ENCODE results near the gene OFD1.

The OFD1 gene

DNA sequence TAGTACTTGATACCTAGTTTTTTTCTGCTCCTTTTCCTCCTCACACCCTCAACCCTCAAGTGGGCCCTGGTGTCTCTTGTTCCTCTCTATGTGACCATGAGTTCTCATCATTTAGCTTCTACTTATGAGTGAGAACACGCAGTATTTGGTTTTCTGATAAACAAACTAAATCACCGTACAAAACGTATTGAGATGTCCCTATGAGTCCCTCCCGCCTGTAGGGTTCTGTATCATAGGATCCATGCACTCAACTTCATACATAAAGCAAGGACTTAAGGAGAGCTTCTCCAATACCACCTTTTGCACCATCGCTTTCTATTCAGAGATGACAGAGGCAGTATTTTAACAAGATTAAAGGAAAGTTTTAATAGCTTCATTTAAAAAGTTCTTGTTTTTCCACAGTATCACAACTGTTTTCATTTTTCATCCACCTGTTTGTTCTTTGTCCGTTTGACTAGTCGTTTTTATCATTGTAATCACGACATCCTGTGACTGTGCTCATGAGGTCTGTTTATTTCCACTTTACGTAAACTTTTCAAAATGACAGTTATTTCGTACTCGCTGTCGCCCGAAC is 46.1 kb upstream of the OFD1 start:
- Histone ChIP-seq H3K9me2 (replicated peaks; ENCODE audit: control insufficient read depth, low read length) (no peaks in the 10 kb centered on the region), H3K27me3 (ENCODE audit: control insufficient read depth, low read length) (no peaks in the 10 kb centered on the region), H3K9me3 (ENCODE audit: control insufficient read depth, insufficient read depth, low read length) (no peaks in the 10 kb centered on the region), H3K4me1 (ENCODE audit: control insufficient read depth, low read length) (peaks cover 66% of the 10 kb centered on the region), H3K4me3 (ENCODE audit: low read length) (peak overlapping the region; percentile 74), H3K4me2 (ENCODE audit: low read length) (peak overlapping the region; percentile 80), H4K20me1 (ENCODE audit: control insufficient read depth, insufficient read depth, low read depth, low read length) (no peaks in the 10 kb centered on the region), H3K27ac (ENCODE audit: low read depth, low read length) (peak overlapping the region; percentile 62), H3F3A (ENCODE audit: control insufficient read depth, insufficient read depth) (no peaks in the 10 kb centered on the region; the same call in 1 of the 2 replicates), H3K36me3 (ENCODE audit: control insufficient read depth, low read length) (peaks cover 10% of the 10 kb centered on the region), H3K79me2 (ENCODE audit: control insufficient read depth, low read length) (peaks cover 49% of the 10 kb centered on the region)
- TF ChIP-seq EZH2phosphoT487 (IDR thresholded peaks at IDR 0.05; ENCODE audit: borderline replicate concordance, low read length) = no peak
- TF ChIP-seq, protein P1, sequence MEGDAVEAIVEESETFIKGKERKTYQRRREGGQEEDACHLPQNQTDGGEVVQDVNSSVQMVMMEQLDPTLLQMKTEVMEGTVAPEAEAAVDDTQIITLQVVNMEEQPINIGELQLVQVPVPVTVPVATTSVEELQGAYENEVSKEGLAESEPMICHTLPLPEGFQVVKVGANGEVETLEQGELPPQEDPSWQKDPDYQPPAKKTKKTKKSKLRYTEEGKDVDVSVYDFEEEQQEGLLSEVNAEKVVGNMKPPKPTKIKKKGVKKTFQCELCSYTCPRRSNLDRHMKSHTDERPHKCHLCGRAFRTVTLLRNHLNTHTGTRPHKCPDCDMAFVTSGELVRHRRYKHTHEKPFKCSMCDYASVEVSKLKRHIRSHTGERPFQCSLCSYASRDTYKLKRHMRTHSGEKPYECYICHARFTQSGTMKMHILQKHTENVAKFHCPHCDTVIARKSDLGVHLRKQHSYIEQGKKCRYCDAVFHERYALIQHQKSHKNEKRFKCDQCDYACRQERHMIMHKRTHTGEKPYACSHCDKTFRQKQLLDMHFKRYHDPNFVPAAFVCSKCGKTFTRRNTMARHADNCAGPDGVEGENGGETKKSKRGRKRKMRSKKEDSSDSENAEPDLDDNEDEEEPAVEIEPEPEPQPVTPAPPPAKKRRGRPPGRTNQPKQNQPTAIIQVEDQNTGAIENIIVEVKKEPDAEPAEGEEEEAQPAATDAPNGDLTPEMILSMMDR (IDR thresholded peaks at IDR 0.05; ENCODE audit: low read depth, low read length, poor library complexity, severe bottlenecking) = no peak

DNA sequence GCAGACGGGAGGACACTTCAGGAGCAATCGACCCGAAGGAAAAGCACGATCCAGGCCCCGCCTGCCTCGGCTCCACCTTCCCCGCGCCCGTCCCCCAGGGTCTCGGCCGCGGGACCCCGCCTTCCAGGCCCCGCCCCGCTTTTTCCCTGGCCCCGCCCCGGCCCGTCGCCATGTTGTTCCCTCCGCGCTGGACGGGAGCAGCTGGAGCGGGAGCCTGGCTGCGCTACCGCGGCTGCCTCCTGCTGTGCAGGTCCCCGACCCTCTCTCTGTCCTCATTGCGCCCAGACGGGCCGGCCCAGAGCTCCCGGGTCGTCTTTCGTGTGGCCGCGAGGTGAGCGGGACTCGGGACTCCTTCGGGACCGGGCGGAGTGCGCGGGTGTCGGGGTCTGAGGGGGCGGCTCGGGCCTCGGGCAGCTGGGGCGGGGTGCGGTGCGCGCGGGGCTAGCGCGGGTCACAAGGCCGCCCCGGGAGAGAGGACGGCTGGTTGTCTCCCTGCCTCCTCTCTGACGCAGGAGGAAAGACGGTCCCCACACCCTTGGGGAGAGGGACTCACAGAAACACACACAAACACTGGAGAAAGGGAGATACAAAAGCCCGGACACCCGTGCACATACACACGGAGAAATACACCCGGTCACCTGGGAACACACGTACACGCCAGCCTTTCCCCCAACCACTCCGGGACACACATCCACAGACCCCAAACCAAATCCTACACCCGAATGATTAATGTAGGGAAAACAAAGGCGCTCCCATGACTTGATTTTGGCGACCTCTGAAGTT is 45.4 kb upstream of the OFD1 start, which contains the start of gene RAB9A:
RAB9A (plus strand) TSS at position 171 of the 783 bp plus-strand sequence. CDS start 19,619 bp downstream, outside the sequence.
- Histone ChIP-seq H3K27ac (ENCODE audit: low read depth, low read length) (peak within 1 kb of the TSS; percentile 62), H4K20me1 (ENCODE audit: control insufficient read depth, insufficient read depth, low read depth, low read length) (no peaks in the 10 kb centered on the region), H3F3A (ENCODE audit: control insufficient read depth, insufficient read depth) (no peaks in the 10 kb centered on the region; the same call in 1 of the 2 replicates), H3K4me2 (ENCODE audit: low read length) (peak within 1 kb of the TSS; percentile 80), H3K4me3 (ENCODE audit: low read length) (peak within 1 kb of the TSS; percentile 74), H3K36me3 (ENCODE audit: control insufficient read depth, low read length) (peaks cover 10% of the 10 kb centered on the region), H3K4me1 (ENCODE audit: control insufficient read depth, low read length) (peaks cover 72% of the 10 kb centered on the region), H3K9me2 (replicated peaks; ENCODE audit: control insufficient read depth, low read length) (no peaks in the 10 kb centered on the region), H3K27me3 (ENCODE audit: control insufficient read depth, low read length) (no peaks in the 10 kb centered on the region), H3K79me2 (ENCODE audit: control insufficient read depth, low read length) (peaks cover 56% of the 10 kb centered on the region), H3K9me3 (ENCODE audit: control insufficient read depth, insufficient read depth, low read length) (no peaks in the 10 kb centered on the region)
- TF ChIP-seq EZH2phosphoT487 (IDR thresholded peaks at IDR 0.05; ENCODE audit: borderline replicate concordance, low read length) = no peak
- TF ChIP-seq, protein P1 (IDR thresholded peaks at IDR 0.05; ENCODE audit: low read depth, low read length, poor library complexity, severe bottlenecking) = no peak

DNA sequence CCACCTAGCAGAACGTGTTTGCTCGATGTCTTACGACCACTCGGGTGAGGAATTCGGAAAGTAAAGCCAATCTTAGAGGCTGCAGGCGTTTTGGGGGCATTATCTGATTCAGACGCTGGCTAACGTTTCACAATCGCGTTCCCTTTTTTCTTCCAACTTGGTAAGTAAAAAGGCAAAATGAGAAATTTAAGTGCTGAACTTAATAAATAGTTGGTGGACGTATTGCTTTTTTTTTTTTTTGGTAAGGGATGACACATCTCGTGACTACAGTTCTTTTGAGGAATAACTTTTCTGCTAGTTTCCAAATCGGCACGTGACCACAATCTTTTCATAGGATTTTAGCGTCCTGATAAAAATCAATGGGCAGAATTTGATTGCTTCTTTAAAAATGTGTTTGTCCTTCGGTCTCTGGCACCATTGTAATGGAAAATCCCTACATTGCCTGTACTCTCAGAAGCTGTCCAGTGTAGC is 44.8 kb upstream of the OFD1 start:
- TF ChIP-seq, protein P1 (IDR thresholded peaks at IDR 0.05; ENCODE audit: low read depth, low read length, poor library complexity, severe bottlenecking) = no peak
- no peak for TF ChIP-seq EZH2phosphoT487 (IDR thresholded peaks at IDR 0.05; ENCODE audit: borderline replicate concordance, low read length)
- H3K27ac ChIP-seq (ENCODE audit: low read depth, low read length) = peak overlapping the region; percentile 62
- peak overlapping the region; percentile 80 for H3K4me2 ChIP-seq (ENCODE audit: low read length)
- peaks cover 10% of the 10 kb centered on the region for H3K36me3 ChIP-seq (ENCODE audit: control insufficient read depth, low read length)
- no peaks in the 10 kb centered on the region for H3K9me3 ChIP-seq (ENCODE audit: control insufficient read depth, insufficient read depth, low read length)
- H3F3A ChIP-seq (ENCODE audit: control insufficient read depth, insufficient read depth) = no peaks in the 10 kb centered on the region; the same call in 1 of the 2 replicates
- no peaks in the 10 kb centered on the region for H3K9me2 ChIP-seq (replicated peaks; ENCODE audit: control insufficient read depth, low read length)
- no peaks in the 10 kb centered on the region for H4K20me1 ChIP-seq (ENCODE audit: control insufficient read depth, insufficient read depth, low read depth, low read length)
- H3K4me1 ChIP-seq (ENCODE audit: control insufficient read depth, low read length) = peaks cover 77% of the 10 kb centered on the region
- H3K4me3 ChIP-seq (ENCODE audit: low read length) = peak overlapping the region; percentile 74
- H3K27me3 ChIP-seq (ENCODE audit: control insufficient read depth, low read length) = no peaks in the 10 kb centered on the region
- H3K79me2 ChIP-seq (ENCODE audit: control insufficient read depth, low read length) = peaks cover 62% of the 10 kb centered on the region
